ENCODE measurements around the gene LRRC27. TPM values are rescaled to one million over a fixed set of nuclear protein-coding genes. Genes with fewer than 3 reads are reported as not detected.

LRRC27 gene
- total and polyA plus RNA-seq, 5 donors from 2014 or later, result 0.67 to 3.3 (median 2.5) TPM

DNA sequence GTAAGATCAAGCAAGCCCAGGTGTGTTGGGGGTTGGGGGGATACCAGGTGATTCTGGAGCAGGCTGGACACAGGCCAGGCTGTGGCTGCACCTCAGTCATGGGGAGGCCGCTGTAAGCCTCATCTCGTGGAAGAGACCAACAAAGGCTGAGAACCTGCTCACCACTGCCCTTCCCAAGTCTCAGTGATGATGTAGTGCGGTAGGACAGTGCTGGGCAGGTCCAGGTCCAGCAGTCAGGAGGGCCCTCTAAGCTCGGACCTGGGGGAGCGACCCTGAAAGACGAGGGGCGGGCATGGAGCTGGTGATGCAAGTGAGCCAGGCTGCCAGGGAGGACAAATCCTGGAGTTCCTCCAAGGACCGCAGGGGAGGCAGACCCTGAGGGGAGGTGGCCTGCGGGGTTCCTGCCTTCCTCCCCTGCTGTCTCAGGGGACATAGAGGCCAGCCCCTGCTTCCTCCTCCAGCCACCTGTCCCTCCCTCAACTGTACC is 61.7 kb downstream of the LRRC27 start:
- H3K27ac Mint-ChIP-seq, result peak overlapping the region; percentile 55 to 68 (median 57)
- no peak overlapping the region for H3K27ac ChIP-seq (ENCODE audit: insufficient read depth, low read length, poor library complexity, severe bottlenecking)
- H3K4me3 Mint-ChIP-seq, result peak overlapping the region in 3 of 4 donors; percentile 15 to 77 (median 57)
- H3K36me3 Mint-ChIP-seq, result peaks cover 5% of the 10 kb centered on the region
- H3K4me1 ChIP-seq (ENCODE audit: control insufficient read depth, insufficient read depth, low read length, poor library complexity, severe bottlenecking), result peaks cover 22% of the 10 kb centered on the region
- no peak overlapping the region for H3K4me3 ChIP-seq (ENCODE audit: low read depth, low read length)
- peaks cover 0 to 14% (median 8%) of the 10 kb centered on the region in 4 donors for H3K4me1 Mint-ChIP-seq
- ATAC-seq (ENCODE audit: low read depth in 2 of 2) (no peak), DNase-seq (no peak)
- no peaks in the 10 kb centered on the region for H3K27me3 Mint-ChIP-seq
- H3K36me3 ChIP-seq (ENCODE audit: control insufficient read depth, insufficient read depth, low read length), result no peaks in the 10 kb centered on the region
- H3K9me3 Mint-ChIP-seq, result peaks cover 0 to 8% (median 0%) of the 10 kb centered on the region in 7 donors
- H3K27me3 ChIP-seq (ENCODE audit: control insufficient read depth, insufficient read depth, low read length), result no peaks in the 10 kb centered on the region
- no peaks in the 10 kb centered on the region for H3K9me3 ChIP-seq (ENCODE audit: control insufficient read depth in 2 of 2, low read length in 2 of 2)

DNA sequence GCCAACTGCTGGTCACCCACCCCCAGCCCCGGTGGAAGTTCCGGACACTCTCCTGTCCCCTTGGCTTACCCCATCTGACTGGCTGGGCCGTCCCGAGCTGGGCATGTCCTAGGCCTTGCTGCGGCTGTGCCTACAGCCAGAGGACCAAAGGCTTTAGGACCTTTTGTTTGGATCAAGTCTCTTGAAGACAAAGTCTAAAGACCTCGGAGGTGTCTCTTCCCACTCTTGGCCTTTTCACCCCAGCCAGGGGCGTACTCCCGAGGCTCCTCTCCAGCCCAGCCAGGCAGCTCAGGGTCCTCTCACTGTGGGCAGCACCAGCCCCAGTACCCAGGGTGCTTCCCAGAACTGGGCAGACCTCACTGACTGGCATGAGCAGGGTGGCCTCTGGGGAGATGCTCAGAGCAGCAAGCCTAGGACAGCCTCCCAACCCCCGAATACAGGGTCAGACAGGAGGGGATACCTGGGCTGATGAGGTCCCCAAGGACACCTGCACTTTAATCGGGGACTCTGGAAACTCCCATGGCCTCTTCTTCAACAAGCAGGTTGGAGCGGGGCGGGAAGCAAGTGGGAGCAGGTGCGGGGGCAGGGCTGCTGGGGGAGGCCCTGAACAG is 62.3 kb downstream of the LRRC27 start:
- H3K27ac ChIP-seq (ENCODE audit: insufficient read depth, low read length, poor library complexity, severe bottlenecking), result peak overlapping the region; percentile 14
- no peaks in the 10 kb centered on the region for H3K9me3 ChIP-seq (ENCODE audit: control insufficient read depth in 2 of 2, low read length in 2 of 2)
- H3K4me3 ChIP-seq (ENCODE audit: low read depth, low read length), result no peak overlapping the region
- Mint-ChIP-seq H3K4me3 (peak overlapping the region in 3 of 4 donors; percentile 54 to 67 (median 63)), H3K4me1 (peaks cover 0 to 14% (median 8%) of the 10 kb centered on the region in 4 donors), H3K27ac (peak overlapping the region in 2 of 3 donors; percentile 55 to 78), H3K36me3 (peaks cover 5% of the 10 kb centered on the region), H3K27me3 (no peaks in the 10 kb centered on the region), H3K9me3 (peaks cover 0 to 8% (median 0%) of the 10 kb centered on the region in 7 donors)
- no peaks in the 10 kb centered on the region for H3K27me3 ChIP-seq (ENCODE audit: control insufficient read depth, insufficient read depth, low read length)
- no peak for ATAC-seq (ENCODE audit: low read depth in 2 of 2)
- peaks cover 22% of the 10 kb centered on the region for H3K4me1 ChIP-seq (ENCODE audit: control insufficient read depth, insufficient read depth, low read length, poor library complexity, severe bottlenecking)
- no peaks in the 10 kb centered on the region for H3K36me3 ChIP-seq (ENCODE audit: control insufficient read depth, insufficient read depth, low read length)
- no peak for DNase-seq

DNA sequence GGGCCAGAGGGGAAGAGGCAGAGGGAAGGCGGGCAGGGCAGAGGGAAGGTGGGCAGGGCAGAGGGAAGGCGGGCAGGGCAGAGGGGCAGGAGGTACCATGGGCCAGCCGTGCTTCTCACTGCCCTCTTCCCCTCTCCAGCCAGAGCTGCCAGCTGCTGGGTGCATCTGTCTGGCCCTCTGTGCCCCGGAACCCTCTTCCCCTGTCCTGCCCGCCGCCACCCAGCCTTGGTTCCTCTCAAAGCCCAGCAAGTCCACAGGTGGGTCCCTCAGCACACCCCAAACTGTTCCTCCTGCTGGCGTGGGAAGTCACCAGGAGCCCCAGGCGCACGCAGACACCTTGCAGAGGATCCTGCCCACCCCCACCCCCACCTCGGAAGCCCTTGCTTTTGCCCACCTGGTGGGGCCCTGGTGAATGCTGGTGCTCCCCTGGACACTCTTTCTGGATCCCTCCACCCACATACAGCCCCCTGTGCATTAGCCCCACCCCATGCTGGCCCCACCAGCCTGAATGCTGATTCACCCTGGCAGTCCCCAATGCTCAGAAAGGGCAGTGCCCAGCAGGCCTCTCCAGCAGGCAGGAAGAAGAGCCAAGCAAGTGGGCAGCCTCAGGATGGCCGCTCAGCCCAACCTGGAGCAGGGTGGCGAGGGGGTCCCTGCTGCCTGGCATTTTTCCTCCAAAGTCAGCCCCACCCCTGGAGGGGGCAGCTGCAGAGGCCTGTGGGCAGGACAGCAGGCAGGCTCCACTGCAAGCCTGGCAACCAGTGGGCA is 63.1 kb downstream of the LRRC27 start:
- Mint-ChIP-seq H3K36me3 (peaks cover 5% of the 10 kb centered on the region), H3K27me3 (no peaks in the 10 kb centered on the region), H3K4me3 (peak overlapping the region; percentile 54 to 67 (median 65)), H3K9me3 (peaks cover 0 to 8% (median 0%) of the 10 kb centered on the region in 7 donors), H3K4me1 (peaks cover 0 to 15% (median 10%) of the 10 kb centered on the region in 4 donors), H3K27ac (peak overlapping the region; percentile 55 to 78 (median 74))
- DNase-seq, result no peak
- Histone ChIP-seq H3K27me3 (ENCODE audit: control insufficient read depth, insufficient read depth, low read length) (no peaks in the 10 kb centered on the region), H3K4me3 (ENCODE audit: low read depth, low read length) (no peak overlapping the region), H3K4me1 (ENCODE audit: control insufficient read depth, insufficient read depth, low read length, poor library complexity, severe bottlenecking) (peaks cover 22% of the 10 kb centered on the region), H3K36me3 (ENCODE audit: control insufficient read depth, insufficient read depth, low read length) (no peaks in the 10 kb centered on the region), H3K9me3 (ENCODE audit: control insufficient read depth in 2 of 2, low read length in 2 of 2) (no peaks in the 10 kb centered on the region), H3K27ac (ENCODE audit: insufficient read depth, low read length, poor library complexity, severe bottlenecking) (peak overlapping the region; percentile 8)
- no peak for ATAC-seq (ENCODE audit: low read depth in 2 of 2)

DNA sequence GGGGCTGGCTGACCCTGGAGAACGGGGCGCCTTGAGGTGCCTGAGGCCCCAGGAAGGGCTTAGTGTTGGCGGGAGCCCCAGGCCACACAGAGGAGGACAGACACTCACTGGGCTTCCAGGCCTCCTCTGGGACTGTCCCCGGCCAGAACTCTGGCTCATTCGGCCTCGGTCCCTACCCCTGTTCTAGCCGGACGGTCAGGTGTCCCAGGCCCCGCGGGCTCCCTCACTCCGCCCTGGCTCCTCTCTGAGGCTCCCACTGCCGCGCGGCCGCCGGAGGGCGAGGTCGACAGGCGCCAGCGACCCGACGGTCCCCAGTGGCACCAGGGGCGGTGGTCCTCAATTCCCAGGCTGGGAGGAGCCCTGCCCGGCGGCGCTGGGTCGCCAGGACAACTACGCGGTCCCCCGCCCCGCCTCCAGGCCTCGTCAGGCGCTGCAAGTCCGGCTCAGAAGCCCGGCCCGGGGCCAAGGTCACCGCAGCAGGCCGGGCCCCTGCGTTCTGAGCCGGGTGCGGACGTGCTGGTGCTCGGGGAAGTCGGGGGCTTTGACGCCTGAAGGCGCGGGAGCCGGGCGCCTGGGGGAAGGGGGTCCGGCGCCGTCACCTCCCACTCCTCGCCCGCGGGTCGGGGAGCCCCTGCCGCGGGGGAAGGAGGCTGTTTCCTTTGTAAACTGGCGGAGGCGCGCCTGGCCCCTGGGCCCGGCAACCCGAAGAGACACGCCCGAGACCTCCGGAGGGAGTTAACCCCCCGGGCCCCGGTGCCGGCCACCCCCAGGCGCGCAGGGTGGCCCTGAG is 63.9 kb downstream of the LRRC27 start:
- peaks cover 0 to 8% (median 0%) of the 10 kb centered on the region in 7 donors for H3K9me3 Mint-ChIP-seq
- no peaks in the 10 kb centered on the region for H3K9me3 ChIP-seq (ENCODE audit: control insufficient read depth in 2 of 2, low read length in 2 of 2)
- ATAC-seq (ENCODE audit: low read depth in 2 of 2) (peak; percentile 2 to 37), DNase-seq (peak in 1 of 3 donors; percentile 27)
- no peaks in the 10 kb centered on the region for H3K36me3 ChIP-seq (ENCODE audit: control insufficient read depth, insufficient read depth, low read length)
- H3K36me3 Mint-ChIP-seq, result peaks cover 5% of the 10 kb centered on the region
- H3K27ac Mint-ChIP-seq, result no peak overlapping the region
- H3K4me3 Mint-ChIP-seq, result peak overlapping the region in 2 of 4 donors; percentile 55 to 67
- H3K4me1 ChIP-seq (ENCODE audit: control insufficient read depth, insufficient read depth, low read length, poor library complexity, severe bottlenecking), result peaks cover 22% of the 10 kb centered on the region
- H3K4me3 ChIP-seq (ENCODE audit: low read depth, low read length), result no peak overlapping the region
- H3K27me3 ChIP-seq (ENCODE audit: control insufficient read depth, insufficient read depth, low read length), result no peaks in the 10 kb centered on the region
- H3K27me3 Mint-ChIP-seq, result no peaks in the 10 kb centered on the region
- peaks cover 0 to 17% (median 10%) of the 10 kb centered on the region in 4 donors for H3K4me1 Mint-ChIP-seq
- H3K27ac ChIP-seq (ENCODE audit: insufficient read depth, low read length, poor library complexity, severe bottlenecking), result peak overlapping the region; percentile 68

DNA sequence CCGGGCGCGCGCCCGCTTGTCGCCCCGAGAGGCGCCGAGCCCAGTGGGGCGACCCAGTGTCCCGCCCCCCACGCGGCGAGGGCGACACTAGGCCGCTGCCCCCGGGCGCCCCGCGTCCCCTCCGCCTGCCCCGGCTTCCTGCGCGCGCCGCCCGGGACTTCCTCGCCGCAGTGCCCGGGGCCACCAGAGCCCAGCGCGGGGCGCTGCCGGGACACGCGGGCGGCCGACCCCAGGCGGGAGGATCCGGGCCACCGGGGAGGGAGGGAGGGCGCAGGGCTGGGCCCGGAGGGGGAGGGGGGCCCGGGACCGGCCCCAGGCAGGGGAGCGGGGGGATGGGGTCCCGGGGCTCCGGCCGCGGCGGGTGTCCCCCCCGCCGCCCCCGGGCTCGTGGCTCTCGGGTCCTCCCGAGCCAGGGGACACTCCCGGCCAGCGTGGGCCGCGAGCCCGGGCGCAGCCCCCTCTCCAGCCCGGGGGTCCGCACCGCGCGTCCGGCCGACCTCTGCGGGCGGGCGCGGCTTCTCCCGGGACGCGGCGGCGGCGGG is 64.6 kb downstream of the LRRC27 start:
- H3K36me3 Mint-ChIP-seq, result peaks cover 5% of the 10 kb centered on the region
- Histone ChIP-seq H3K27me3 (ENCODE audit: control insufficient read depth, insufficient read depth, low read length) (no peaks in the 10 kb centered on the region), H3K27ac (ENCODE audit: insufficient read depth, low read length, poor library complexity, severe bottlenecking) (peak overlapping the region; percentile 68), H3K4me1 (ENCODE audit: control insufficient read depth, insufficient read depth, low read length, poor library complexity, severe bottlenecking) (peaks cover 22% of the 10 kb centered on the region), H3K36me3 (ENCODE audit: control insufficient read depth, insufficient read depth, low read length) (no peaks in the 10 kb centered on the region), H3K4me3 (ENCODE audit: low read depth, low read length) (no peak overlapping the region), H3K9me3 (ENCODE audit: control insufficient read depth in 2 of 2, low read length in 2 of 2) (no peaks in the 10 kb centered on the region)
- DNase-seq (peak; percentile 51 to 76 (median 68)), ATAC-seq (ENCODE audit: low read depth in 2 of 2) (peak; percentile 72 to 81)
- no peaks in the 10 kb centered on the region for H3K27me3 Mint-ChIP-seq
- peaks cover 0 to 8% (median 0%) of the 10 kb centered on the region in 7 donors for H3K9me3 Mint-ChIP-seq
- no peak overlapping the region for H3K4me3 Mint-ChIP-seq
- H3K4me1 Mint-ChIP-seq, result peaks cover 0 to 17% (median 10%) of the 10 kb centered on the region in 4 donors
- H3K27ac Mint-ChIP-seq, result no peak overlapping the region

DNA sequence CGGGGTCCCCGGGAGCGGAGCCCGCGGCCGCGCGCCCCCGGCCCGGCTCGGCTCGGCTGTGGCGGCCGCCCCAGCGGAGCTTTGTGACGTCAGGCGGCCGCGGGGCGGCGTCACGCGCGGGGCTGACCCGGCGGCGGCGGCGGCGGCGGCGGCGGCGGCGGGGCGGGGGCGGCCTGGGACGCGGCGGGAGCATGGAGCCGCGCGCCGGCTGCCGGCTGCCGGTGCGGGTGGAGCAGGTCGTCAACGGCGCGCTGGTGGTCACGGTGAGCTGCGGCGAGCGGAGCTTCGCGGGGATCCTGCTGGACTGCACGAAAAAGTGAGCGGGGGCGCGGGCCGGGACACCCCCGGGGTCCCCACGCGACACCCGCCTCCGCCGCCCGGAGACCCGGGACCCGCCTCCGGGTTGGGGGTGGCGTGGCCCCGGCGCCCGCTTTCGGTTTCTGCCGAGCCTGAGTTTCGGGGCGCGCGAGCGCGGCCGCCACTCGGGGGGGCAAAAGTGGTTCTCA is 65.1 kb downstream of the LRRC27 start, which contains the start of gene PWWP2B:
Gene PWWP2B (plus strand): TSS at position 165 of the 506 bp plus-strand sequence. CDS start 27 bp downstream, at position 192.
- peaks cover 22% of the 10 kb centered on the region for H3K4me1 ChIP-seq (ENCODE audit: control insufficient read depth, insufficient read depth, low read length, poor library complexity, severe bottlenecking)
- H3K27ac Mint-ChIP-seq, result peak within 1 kb of the TSS; percentile 75 to 94 (median 91)
- H3K27me3 ChIP-seq (ENCODE audit: control insufficient read depth, insufficient read depth, low read length), result no peaks in the 10 kb centered on the region
- no peaks in the 10 kb centered on the region for H3K9me3 ChIP-seq (ENCODE audit: control insufficient read depth in 2 of 2, low read length in 2 of 2)
- H3K4me3 Mint-ChIP-seq, result peak within 1 kb of the TSS; percentile 84 to 89 (median 88)
- peaks cover 0 to 5% (median 0%) of the 10 kb centered on the region in 7 donors for H3K9me3 Mint-ChIP-seq
- H3K27ac ChIP-seq (ENCODE audit: insufficient read depth, low read length, poor library complexity, severe bottlenecking), result peak within 1 kb of the TSS; percentile 79
- ATAC-seq (ENCODE audit: low read depth in 2 of 2), result peak; percentile 20 to 30
- peak; percentile 54 to 56 (median 56) for DNase-seq
- H3K4me3 ChIP-seq (ENCODE audit: low read depth, low read length), result peak within 1 kb of the TSS; percentile 38
- peaks cover 0 to 17% (median 9%) of the 10 kb centered on the region in 4 donors for H3K4me1 Mint-ChIP-seq
- peaks cover 2% of the 10 kb centered on the region for H3K36me3 Mint-ChIP-seq
- H3K27me3 Mint-ChIP-seq, result no peaks in the 10 kb centered on the region
- H3K36me3 ChIP-seq (ENCODE audit: control insufficient read depth, insufficient read depth, low read length), result no peaks in the 10 kb centered on the region
